Limb (tissue), 2 donors: ENCODE results near the gene RHO.

ENCODE experiments used
- DNase-seq, 2 donors: peaks; one replicate each; pipeline ENCODE4 v3.0.0-alpha.2; 2016; ENCODE audit errors: extremely low spot score in 2 of 2

Gene RHO

GRCh38 chr3:129519896-129520715 lies 8.3 kb upstream of the RHO start:
- no peak for DNase-seq

- no peak for DNase-seq
These were observed 7.5 kb upstream of the RHO start for GRCh38 chr3:129520960-129521359.

GRCh38 chr3:129521611-129522010 lies 6.8 kb upstream of the RHO start:
- peak in 1 of 2 donors; percentile 39 for DNase-seq

- DNase-seq: no peak
These were observed 5.5 kb upstream of the RHO start for GRCh38 chr3:129522953-129523352.

GRCh38 chr3:129524081-129524480 lies 4.4 kb upstream of the RHO start:
- DNase-seq: no peak

GRCh38 chr3:129525341-129525968 lies 3.0 kb upstream of the RHO start:
- no peak for DNase-seq

- DNase-seq: no peak
These were observed 2.1 kb upstream of the RHO start for GRCh38 chr3:129526121-129526900.

- DNase-seq: no peak
These were observed 1.2 kb upstream of the RHO start for GRCh38 chr3:129527262-129527661.

- no peak for DNase-seq
These were observed 1.2 kb downstream of the RHO start for GRCh38 chr3:129529436-129530210.

GRCh38 chr3:129530251-129530791 lies 1.9 kb downstream of the RHO start:
- DNase-seq: peak in 1 of 2 donors; percentile 22

- no peak for DNase-seq
These were observed 2.4 kb downstream of the RHO start for GRCh38 chr3:129530821-129531220.

- no peak for DNase-seq
These were observed 3.3 kb downstream of the RHO start for GRCh38 chr3:129531699-129532098.

- DNase-seq: no peak
These were observed 3.8 kb downstream of the RHO start for GRCh38 chr3:129532261-129532660.

GRCh38 chr3:129533406-129533805 lies 5.0 kb downstream of the RHO start:
- no peak for DNase-seq

GRCh38 chr3:129534428-129535027 lies 6.1 kb downstream of the RHO start:
- DNase-seq: no peak

- DNase-seq: no peak
These were observed 6.6 kb downstream of the RHO start for GRCh38 chr3:129535075-129535474.

GRCh38 chr3:129536374-129536667 lies 7.9 kb downstream of the RHO start:
- DNase-seq: no peak

- no peak for DNase-seq
These were observed 8.4 kb downstream of the RHO start for GRCh38 chr3:129536804-129537203.

GRCh38 chr3:129539206-129539605 lies 10.8 kb downstream of the RHO start:
- DNase-seq: no peak

- DNase-seq: no peak
These were observed 12.5 kb downstream of the RHO start for GRCh38 chr3:129540776-129541516.
